ENCODE data around the gene DNAH14.
"Not testable (repeated sequence)": the region's sequence is repeated elsewhere in the genome, so short reads cannot be mapped to it uniquely, and the experiment has no call there.

DNAH14 gene

GRCh38 chr1:225152061-225152460, 222.6 kb downstream of the DNAH14 start:
- DNase-seq (ENCODE audit: low spot score) = no peak

GRCh38 chr1:225155555-225155954, 226.1 kb downstream of the DNAH14 start:
- DNase-seq (ENCODE audit: low spot score) = no peak

- DNase-seq (ENCODE audit: low spot score) = no peak
Observed at GRCh38 chr1:225156254-225156653, 226.8 kb downstream of the DNAH14 start.

- DNase-seq (ENCODE audit: low spot score) = no peak
Observed at GRCh38 chr1:225158291-225158690, 228.8 kb downstream of the DNAH14 start.

- DNase-seq (ENCODE audit: low spot score) = no peak
Observed at GRCh38 chr1:225159793-225160192, 230.3 kb downstream of the DNAH14 start.

- not testable (repeated sequence) for DNase-seq (ENCODE audit: low spot score)
Observed at GRCh38 chr1:225177409-225177808, 247.9 kb downstream of the DNAH14 start.

GRCh38 chr1:225179686-225180085, 250.2 kb downstream of the DNAH14 start:
- no peak for DNase-seq (ENCODE audit: low spot score)

- no peak for DNase-seq (ENCODE audit: low spot score)
Observed at GRCh38 chr1:225182716-225183115, 253.2 kb downstream of the DNAH14 start.

- DNase-seq (ENCODE audit: low spot score) = no peak
Observed at GRCh38 chr1:225191199-225191753, 261.8 kb downstream of the DNAH14 start.

- no peak for DNase-seq (ENCODE audit: low spot score)
Observed at GRCh38 chr1:225201447-225201846, 272.0 kb downstream of the DNAH14 start.

GRCh38 chr1:225207791-225208190, 278.3 kb downstream of the DNAH14 start:
- no peak for DNase-seq (ENCODE audit: low spot score)

GRCh38 chr1:225209153-225209552, 279.7 kb downstream of the DNAH14 start:
- no peak for DNase-seq (ENCODE audit: low spot score)

- DNase-seq (ENCODE audit: low spot score) = not testable (repeated sequence)
Observed at GRCh38 chr1:225210180-225210579, 280.7 kb downstream of the DNAH14 start.

GRCh38 chr1:225211694-225212442, 282.4 kb downstream of the DNAH14 start:
- DNase-seq (ENCODE audit: low spot score) = not testable (repeated sequence)

- DNase-seq (ENCODE audit: low spot score) = no peak
Observed at GRCh38 chr1:225224287-225224686, 294.8 kb downstream of the DNAH14 start.

GRCh38 chr1:225225681-225226080, 296.2 kb downstream of the DNAH14 start:
- no peak for DNase-seq (ENCODE audit: low spot score)

GRCh38 chr1:225228871-225229303, 299.4 kb downstream of the DNAH14 start:
- no peak for DNase-seq (ENCODE audit: low spot score)

GRCh38 chr1:225229429-225229828, 300.0 kb downstream of the DNAH14 start:
- not testable (repeated sequence) for DNase-seq (ENCODE audit: low spot score)

- DNase-seq (ENCODE audit: low spot score) = no peak
Observed at GRCh38 chr1:225230483-225230882, 301.0 kb downstream of the DNAH14 start.

GRCh38 chr1:225232930-225233329, 303.5 kb downstream of the DNAH14 start:
- not testable (repeated sequence) for DNase-seq (ENCODE audit: low spot score)

- no peak for DNase-seq (ENCODE audit: low spot score)
Observed at GRCh38 chr1:225242611-225243010, 313.1 kb downstream of the DNAH14 start.

GRCh38 chr1:225250432-225250831, 321.0 kb downstream of the DNAH14 start:
- DNase-seq (ENCODE audit: low spot score) = no peak

- DNase-seq (ENCODE audit: low spot score) = no peak
Observed at GRCh38 chr1:225253173-225253572, 323.7 kb downstream of the DNAH14 start.

- DNase-seq (ENCODE audit: low spot score) = peak; percentile 73
Observed at GRCh38 chr1:225253784-225254183, 324.3 kb downstream of the DNAH14 start.

Measured in RKO (cell line).